GM12878 (cell line): ENCODE data around the gene ETNK2. TPM values are rescaled to one million over a fixed set of nuclear protein-coding genes. Genes with fewer than 3 reads are reported as not detected.

Experiments
- ATAC-seq: fragments of 200-7000 bp; cut with Tn5 transposase; 3 replicates; pipeline ENCODE4 v1.9.1; 2020; ENCODE audit warnings: mild to moderate bottlenecking, moderate library complexity
- BruUV-seq: library from RNA; stranded (reverse); fragments of 400-500 nt; replicated peaks from 2 replicates; lab custom pipeline; 2021; lab: Mats Ljungman, UMichigan
- CTCF ChIA-PET: fragments of 300-600 bp; sonication (Branson Sonifier 250); formaldehyde crosslinking; extraction: SDS; loops from one replicate; lab custom pipeline; 2021; ENCODE audit warnings: inconsistent platforms; lab: Yijun Ruan, JAX
- POLR2A ChIA-PET: fragments of 350-600 bp; formaldehyde crosslinking; extraction: SDS; loops from one replicate; lab custom pipeline; 2021; ENCODE audit warnings: inconsistent platforms; lab: Charles Lee
- RAD21 ChIA-PET: fragments of 300-600 bp; sonication (Branson Sonifier 250); formaldehyde crosslinking; loops from one replicate; lab custom pipeline; 2023; ENCODE audit warnings: antibody characterized with exemption; ENCODE audit not compliant: unreplicated experiment; lab: Charles Lee
- SMC1A ChIA-PET: fragments of 300-600 bp; sonication (Branson Sonifier 250); formaldehyde crosslinking; loops from one replicate; lab custom pipeline; 2023; ENCODE audit not compliant: unreplicated experiment, uncharacterized antibody; lab: Charles Lee
- DNase-seq: peaks from one replicate; pipeline ENCODE4 v3.0.0-alpha.2; 2011; ENCODE audit warnings: low read depth, low spot score
- FAIRE-seq: peaks from 3 replicates; lab custom pipeline; 2011; peaks lifted over from hg19 to GRCh38; lab: Jason Lieb, UNC
- H2AFZ ChIP-seq: 2 replicates; pipeline ENCODE4 v1.6.0; 2011; ENCODE audit warnings: low read depth, low read length, control low read depth; ENCODE audit not compliant: control insufficient read depth
- H3K27ac ChIP-seq: 2 replicates; pipeline ENCODE4 v1.5.1; 2011; ENCODE audit warnings: control low read depth; ENCODE audit not compliant: control insufficient read depth, insufficient read depth
- H3K27me3 ChIP-seq, 2 experiments: replicated peaks in 1 of 2; 2 replicates each; pipeline versions ENCODE4 v1.6.0 to v1.6.1; 2011; ENCODE audit warnings: low read length in 1 of 2; ENCODE audit not compliant: control insufficient read depth in 2 of 2, insufficient read depth in 2 of 2
- H3K36me3 ChIP-seq, 2 experiments: 2 replicates each; pipeline ENCODE4 v1.5.1; 2011; ENCODE audit warnings: low read length in 1 of 2; ENCODE audit not compliant: control insufficient read depth in 2 of 2, insufficient read depth in 2 of 2
- H3K4me1 ChIP-seq: 2 replicates; pipeline ENCODE4 v1.6.1; 2011; ENCODE audit warnings: mild to moderate bottlenecking, low read length, moderate library complexity, mixed read lengths; ENCODE audit not compliant: control insufficient read depth, insufficient read depth
- H3K4me2 ChIP-seq: 2 replicates; pipeline ENCODE4 v1.6.0; 2011; ENCODE audit warnings: control low read depth; ENCODE audit not compliant: control insufficient read depth, insufficient read depth
- H3K4me3 ChIP-seq: fragments of 200-600 bp; sonication (generic); 2 replicates; pipeline ENCODE4 v1.5.1; 2016
- H3K79me2 ChIP-seq: 2 replicates; pipeline ENCODE4 v1.6.0; 2011; ENCODE audit warnings: low read length; ENCODE audit not compliant: control insufficient read depth, insufficient read depth
- H3K9ac ChIP-seq: 2 replicates; pipeline ENCODE4 v1.8.0; 2011; ENCODE audit warnings: low read length, control low read depth, mixed read lengths; ENCODE audit not compliant: control insufficient read depth, insufficient read depth
- H3K9me3 ChIP-seq: replicated peaks from 3 replicates; pipeline ENCODE4 v1.5.1; 2011; ENCODE audit warnings: mild to moderate bottlenecking, low read length; ENCODE audit not compliant: control insufficient read depth, insufficient read depth
- H4K20me1 ChIP-seq: 2 replicates; pipeline ENCODE4 v1.6.0; 2011; ENCODE audit not compliant: control insufficient read depth, insufficient read depth
- ATF2 ChIP-seq: IDR thresholded peaks from 2 replicates; pipeline ENCODE4 v1.6.1; 2012; ENCODE audit warnings: low read length, inconsistent platforms
- BHLHE40 ChIP-seq, 2 experiments: fragments of 450-650 bp in 1 of 2; IDR thresholded peaks; 2 replicates each; pipeline ENCODE4 v1.6.1; 2011 to 2017; ENCODE audit warnings: low read depth in 2 of 2, borderline replicate concordance in 1 of 2, improper control_type of control experiment in 1 of 2, low read length in 1 of 2, mild to moderate bottlenecking in 1 of 2
- CBFB ChIP-seq: IDR thresholded peaks from 2 replicates; pipeline ENCODE4 v1.6.1; 2016; ENCODE audit warnings: antibody characterized with exemption, low read depth
- CBX5 ChIP-seq: sonication (generic); IDR thresholded peaks from 2 replicates; pipeline ENCODE4 v1.6.1; 2016; ENCODE audit warnings: low read depth, moderate library complexity, mild to moderate bottlenecking, inconsistent platforms
- CHD1 ChIP-seq: IDR thresholded peaks from 2 replicates; pipeline ENCODE4 v1.6.1; 2012; ENCODE audit warnings: low read depth, low read length, improper control_type of control experiment
- EED ChIP-seq: sonication (generic); IDR thresholded peaks from 2 replicates; pipeline ENCODE4 v1.6.1; 2016; ENCODE audit warnings: antibody characterized with exemption, low read depth
- EP300 ChIP-seq, 2 experiments: fragments of 150-350 bp in 1 of 2; IDR thresholded peaks; 2 replicates each; pipeline ENCODE4 v1.6.1; 2011 to 2012; ENCODE audit warnings: low read depth in 2 of 2, low read length in 2 of 2, borderline replicate concordance in 1 of 2, improper control_type of control experiment in 1 of 2, inconsistent platforms in 1 of 2; ENCODE audit not compliant: control insufficient read depth in 1 of 2
- ETV6 ChIP-seq, 2 experiments: fragments of 450-650 bp in 1 of 2; IDR thresholded peaks in 1 of 2; conservative IDR thresholded peaks in 1 of 2; 2 replicates each; pipeline ENCODE4 v1.6.1; 2014; ENCODE audit warnings: antibody characterized with exemption in 1 of 2, borderline replicate concordance in 1 of 2, low read depth in 1 of 2, mild to moderate bottlenecking in 1 of 2, moderate library complexity in 1 of 2
- FOXK2 ChIP-seq: fragments of 450-650 bp; IDR thresholded peaks from 2 replicates; pipeline ENCODE4 v1.6.1; 2017; ENCODE audit warnings: mild to moderate bottlenecking, moderate library complexity
- FOXM1 ChIP-seq: IDR thresholded peaks from 2 replicates; pipeline ENCODE4 v1.6.1; 2012; ENCODE audit warnings: low read depth, mild to moderate bottlenecking, inconsistent platforms, low read length, moderate library complexity
- LARP7 ChIP-seq: fragments of 450-650 bp; IDR thresholded peaks from 2 replicates; pipeline ENCODE4 v1.6.1; 2017; ENCODE audit warnings: mild to moderate bottlenecking
- NR2C1 ChIP-seq: fragments of 450-650 bp; IDR thresholded peaks from 2 replicates; pipeline ENCODE4 v1.6.1; 2017; ENCODE audit warnings: antibody characterized with exemption, mild to moderate bottlenecking, moderate library complexity
- RB1 ChIP-seq: fragments of 450-650 bp; formaldehyde crosslinking; IDR thresholded peaks from 2 replicates; pipeline ENCODE4 v1.6.1; 2017; ENCODE audit warnings: mild to moderate bottlenecking, borderline replicate concordance
- RCOR1 ChIP-seq: conservative IDR thresholded peaks from 2 replicates; pipeline ENCODE4 v1.6.1; 2012; ENCODE audit warnings: low read depth, low read length, improper control_type of control experiment
- SIN3A ChIP-seq: IDR thresholded peaks from 2 replicates; pipeline ENCODE4 v1.6.1; 2012; ENCODE audit warnings: low read depth, low read length, improper control_type of control experiment
- USF2 ChIP-seq: IDR thresholded peaks from 2 replicates; pipeline ENCODE4 v1.6.1; 2011; ENCODE audit warnings: low read depth, low read length, improper control_type of control experiment, borderline replicate concordance
- ZNF592 ChIP-seq: fragments of 450-650 bp; IDR thresholded peaks from 2 replicates; pipeline ENCODE4 v1.6.1; 2017; ENCODE audit warnings: mild to moderate bottlenecking, moderate library complexity
- WGBS: methylation state at CpG from one replicate; pipeline ENCODE4 v1.1.6; 2016; ENCODE audit warnings: low lambda C conversion rate; ENCODE audit not compliant: insufficient replicate concordance, insufficient coverage; ENCODE audit errors: missing lambda C conversion rate; 5-methylcytosine and 5-hydroxymethylcytosine counted together
- in situ Hi-C: fragments of 300-500 bp; cut with MboI; formaldehyde crosslinking; loops from 9 replicates; pipeline ENCODE4 v1.14.3; 2018; ENCODE audit warnings: mixed read lengths
- intact Hi-C: fragments of 100-400 bp; cut with micrococcal nuclease; formaldehyde crosslinking; loops from one replicate; pipeline ENCODE4 v1.14.2; 2022; ENCODE audit not compliant: unreplicated experiment
- polyA plus RNA-seq, 11 experiments: library from polyadenylated mRNA; depleted of rRNA in 4 of 11; unstranded in 6 of 11; stranded (reverse) in 5 of 11; fragments of >200 nt; fragmentation: Nextera tagmentation in 4 of 11; fragmentation: Illumina TruSeq in 1 of 11; extraction: Ambion mirVana in 4 of 11; extraction: Trizol in 1 of 11; gene quantifications; 1 replicate in 1 of 11; 2 replicates in 10 of 11; pipeline versions ENCODE4 v1.2.1 to v1.2.3, GENCODE V29; 2011 to 2016; ENCODE audit warnings: inconsistent platforms in 2 of 11, missing spikeins in 2 of 11, low read depth in 1 of 11
- total RNA-seq, 4 experiments: library from RNA; depleted of rRNA in 3 of 4; stranded (reverse); fragments of >200 nt in 3 of 4; fragmentation: Illumina TruSeq in 1 of 4; extraction: Trizol in 1 of 4; gene quantifications; 2 replicates each; pipeline versions ENCODE4 v1.2.1 to v1.2.3, GENCODE V29; 2013 to 2021

Gene ETNK2
- total and polyA plus RNA-seq, 10 of the 15 experiments (the other 5 are each of a cell fraction or from before 2014, with no cell fraction given): 0.14 TPM; not detected in 9

GRCh38 chr1:204139952-204140351 is 11.9 kb downstream of the ETNK2 start (continued):
- TF ChIP-seq USF2: no peak
- no peak for TF ChIP-seq ETV6 (conservative IDR thresholded peaks at IDR 0.05 in 1 of 2, IDR thresholded peaks at IDR 0.05 in 1 of 2; ENCODE audit: borderline replicate concordance in 1 of 2, low read depth in 1 of 2)
- TF ChIP-seq RB1: no peak
- TF ChIP-seq CBX5: no peak

GRCh38 chr1:204139088-204139487 is 12.8 kb downstream of the ETNK2 start:
- FAIRE-seq: no peak
- TF ChIP-seq CBFB (no peak), CHD1 (no peak), EED (no peak), EP300 (IDR thresholded peaks at IDR 0.05; ENCODE audit: borderline replicate concordance in 1 of 2, control insufficient read depth in 1 of 2, low read depth in 2 of 2, low read length in 2 of 2) (no peak), ZNF592 (no peak), FOXK2 (no peak), NR2C1 (no peak), SIN3A (no peak), LARP7 (no peak), BHLHE40 (IDR thresholded peaks at IDR 0.05; ENCODE audit: borderline replicate concordance in 1 of 2, low read depth in 2 of 2, low read length in 1 of 2) (no peak), RCOR1 (no peak), ATF2 (no peak), FOXM1 (no peak)

More at GRCh38 chr1:204139088-204139487, 12.8 kb downstream of the ETNK2 start:
- intact Hi-C loops: no loop called here
- Histone ChIP-seq H3K4me2 (no peak overlapping the region), H3K4me3 (no peak overlapping the region), H3K79me2 (no peaks in the 10 kb centered on the region), H3K9ac (no peak overlapping the region), H3K4me1 (no peaks in the 10 kb centered on the region), H3K9me3 (no peaks in the 10 kb centered on the region), H4K20me1 (no peaks in the 10 kb centered on the region), H3K27me3 (peaks cover 0 to 5% of the 10 kb centered on the region in 2 experiments; a peak in 3 of 4 replicates), H3K27ac (no peak overlapping the region), H2AFZ (no peak overlapping the region), H3K36me3 (no peaks in the 10 kb centered on the region)
- BruUV-seq: no TSS peak
- ChIA-PET POLR2A (no interaction called here), SMC1A (interaction anchor here (0.9 to 2.1 kb wide), 4 partner anchors 8 to 268 kb away, joined by 3 to 5 read pairs (median 4); no protein-coding TSS in a partner anchor), RAD21 (interaction anchor here (0.9 to 1.4 kb wide), 2 partner anchors 8 to 10 kb away, joined by 3 to 4 read pairs; no protein-coding TSS in a partner anchor), CTCF (interaction anchor here (3.0 kb wide), 1 partner anchor 67 kb away, joined by 12 read pairs; no protein-coding TSS in a partner anchor)
- DNase-seq (no peak), ATAC-seq (no peak)
- WGBS: 44% methylated on average over 2 of the region's 2 CpGs
- in situ Hi-C loops: no loop called here
